ENCODE results near the gene KLHDC7A. TPM values are rescaled to one million over a fixed set of nuclear protein-coding genes. Genes with fewer than 3 reads are reported as not detected.

The KLHDC7A gene
- polyA plus RNA-seq, 1 experiment, result not detected

DNA sequence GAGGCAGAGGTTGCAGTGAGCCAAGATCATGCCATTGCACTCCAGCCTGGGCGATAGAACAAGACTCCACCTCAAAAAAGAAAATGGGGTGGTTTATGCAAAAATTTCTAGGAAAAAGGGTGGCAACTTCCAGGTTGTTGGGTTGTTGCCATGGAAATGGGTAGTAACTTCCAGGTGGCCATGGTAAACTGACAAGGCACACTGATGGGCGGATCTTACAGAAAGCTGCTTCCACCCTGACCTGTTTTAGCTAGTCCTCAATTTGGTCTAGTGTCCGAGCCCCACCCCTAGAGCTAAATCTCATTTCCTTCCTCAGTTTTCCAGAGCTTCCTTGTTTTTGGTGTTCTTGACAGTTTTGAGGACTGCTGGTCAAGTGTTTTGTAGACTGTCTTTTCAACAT is 13.6 kb downstream of the KLHDC7A start:
- TF ChIP-seq, protein P1, sequence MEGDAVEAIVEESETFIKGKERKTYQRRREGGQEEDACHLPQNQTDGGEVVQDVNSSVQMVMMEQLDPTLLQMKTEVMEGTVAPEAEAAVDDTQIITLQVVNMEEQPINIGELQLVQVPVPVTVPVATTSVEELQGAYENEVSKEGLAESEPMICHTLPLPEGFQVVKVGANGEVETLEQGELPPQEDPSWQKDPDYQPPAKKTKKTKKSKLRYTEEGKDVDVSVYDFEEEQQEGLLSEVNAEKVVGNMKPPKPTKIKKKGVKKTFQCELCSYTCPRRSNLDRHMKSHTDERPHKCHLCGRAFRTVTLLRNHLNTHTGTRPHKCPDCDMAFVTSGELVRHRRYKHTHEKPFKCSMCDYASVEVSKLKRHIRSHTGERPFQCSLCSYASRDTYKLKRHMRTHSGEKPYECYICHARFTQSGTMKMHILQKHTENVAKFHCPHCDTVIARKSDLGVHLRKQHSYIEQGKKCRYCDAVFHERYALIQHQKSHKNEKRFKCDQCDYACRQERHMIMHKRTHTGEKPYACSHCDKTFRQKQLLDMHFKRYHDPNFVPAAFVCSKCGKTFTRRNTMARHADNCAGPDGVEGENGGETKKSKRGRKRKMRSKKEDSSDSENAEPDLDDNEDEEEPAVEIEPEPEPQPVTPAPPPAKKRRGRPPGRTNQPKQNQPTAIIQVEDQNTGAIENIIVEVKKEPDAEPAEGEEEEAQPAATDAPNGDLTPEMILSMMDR (IDR thresholded peaks at IDR 0.05; ENCODE audit: low read depth, low read length), result no peak
- DNase-seq (ENCODE audit: low read depth, low spot score), result no peak
- ChIA-PET POLR2A (no interaction called here), CTCF (no interaction called here)
- H3K27me3 ChIP-seq (ENCODE audit: control insufficient read depth, insufficient read depth, low read length), result no peaks in the 10 kb centered on the region
- H3K4me3 ChIP-seq (ENCODE audit: low read depth, low read length), result no peak overlapping the region
- no peak overlapping the region for H3K27ac ChIP-seq (ENCODE audit: low read depth, low read length)
- no peaks in the 10 kb centered on the region for H3K9me3 ChIP-seq (ENCODE audit: control insufficient read depth, insufficient read depth, low read length)

DNA sequence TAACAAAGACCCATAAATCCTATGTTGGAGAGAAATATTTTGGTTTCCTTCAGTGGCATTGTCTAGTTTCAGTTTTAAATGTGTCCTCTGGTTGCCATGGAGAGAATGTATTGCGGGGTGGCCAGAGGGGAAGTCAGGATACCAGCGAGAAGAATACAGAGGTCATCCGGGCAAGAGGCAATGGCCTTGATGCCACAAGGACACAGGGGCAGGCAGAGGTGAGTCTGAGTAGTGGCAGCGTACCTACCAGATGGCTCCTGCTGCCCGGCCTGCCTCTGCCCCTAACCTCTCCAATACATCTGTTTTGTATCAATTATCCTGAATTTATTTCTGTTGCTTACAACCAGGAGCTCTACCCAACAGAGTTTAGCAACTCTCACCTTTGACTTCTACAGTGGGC is 14.9 kb downstream of the KLHDC7A start:
- no peak for DNase-seq (ENCODE audit: low read depth, low spot score)
- Histone ChIP-seq H3K27me3 (ENCODE audit: control insufficient read depth, insufficient read depth, low read length) (no peaks in the 10 kb centered on the region), H3K27ac (ENCODE audit: low read depth, low read length) (no peak overlapping the region), H3K4me3 (ENCODE audit: low read depth, low read length) (no peak overlapping the region), H3K9me3 (ENCODE audit: control insufficient read depth, insufficient read depth, low read length) (no peaks in the 10 kb centered on the region)
- ChIA-PET POLR2A (no interaction called here), CTCF (no interaction called here)
- TF ChIP-seq, protein P1 (IDR thresholded peaks at IDR 0.05; ENCODE audit: low read depth, low read length), result no peak

DNA sequence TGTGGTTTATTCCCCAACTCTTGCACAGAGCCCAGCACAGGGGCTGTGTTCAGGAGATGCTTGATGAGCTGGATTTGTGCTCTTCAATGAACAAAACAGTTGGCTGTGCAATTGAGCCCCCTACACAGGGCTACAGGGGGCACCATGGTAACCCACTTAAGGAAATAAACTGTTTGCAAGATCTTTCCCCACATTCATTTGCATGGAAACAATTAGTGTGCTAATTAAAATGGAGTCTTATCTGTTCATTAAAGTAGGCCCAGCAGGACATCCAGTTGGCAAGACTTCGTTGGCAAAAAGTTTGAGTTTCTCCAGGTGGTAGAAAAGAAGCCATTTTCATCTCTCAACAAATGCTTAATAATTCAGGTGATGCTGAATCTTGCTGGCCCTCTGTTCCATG is 15.3 kb downstream of the KLHDC7A start:
- CTCF ChIA-PET, result no interaction called here
- POLR2A ChIA-PET, result no interaction called here
- no peaks in the 10 kb centered on the region for H3K9me3 ChIP-seq (ENCODE audit: control insufficient read depth, insufficient read depth, low read length)
- no peaks in the 10 kb centered on the region for H3K27me3 ChIP-seq (ENCODE audit: control insufficient read depth, insufficient read depth, low read length)
- no peak for DNase-seq (ENCODE audit: low read depth, low spot score)
- no peak overlapping the region for H3K4me3 ChIP-seq (ENCODE audit: low read depth, low read length)
- no peak overlapping the region for H3K27ac ChIP-seq (ENCODE audit: low read depth, low read length)
- TF ChIP-seq, protein P1 (IDR thresholded peaks at IDR 0.05; ENCODE audit: low read depth, low read length), result no peak

DNA sequence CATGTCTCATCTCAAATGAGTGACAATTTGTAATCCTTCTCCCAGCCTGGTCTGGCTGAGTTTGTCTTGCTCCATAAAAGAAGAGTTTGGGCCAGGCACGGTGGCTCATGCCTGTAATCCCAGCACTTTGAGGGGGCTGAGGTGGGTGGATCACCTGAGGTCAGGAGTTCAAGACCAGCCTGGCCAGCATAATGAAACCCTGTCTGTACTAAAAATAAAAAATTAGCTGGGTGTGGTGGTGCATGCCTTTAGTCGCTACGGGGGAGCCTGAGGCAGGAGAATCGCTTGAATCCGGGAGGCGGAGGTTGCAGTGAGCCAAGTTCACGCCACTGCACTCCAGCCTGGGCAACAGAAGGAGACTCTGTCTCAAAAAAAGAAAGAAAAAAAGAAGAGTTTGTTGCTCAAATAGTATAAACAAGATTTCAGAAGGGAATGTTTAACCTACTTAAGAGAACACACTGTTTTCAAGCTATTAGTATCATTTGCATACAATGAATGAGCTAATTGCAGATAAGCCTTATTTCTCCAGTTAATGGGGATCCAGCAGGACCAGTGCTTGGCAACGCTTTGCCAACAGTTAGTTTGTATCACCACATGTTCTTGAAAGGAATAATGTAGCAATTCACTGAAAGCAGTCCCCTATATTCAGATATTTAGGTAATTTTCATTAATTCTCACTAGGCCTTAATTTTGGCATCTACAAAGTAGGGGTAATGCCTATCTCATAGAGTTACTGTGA is 15.9 kb downstream of the KLHDC7A start:
- ChIA-PET CTCF (no interaction called here), POLR2A (no interaction called here)
- TF ChIP-seq, protein P1 (IDR thresholded peaks at IDR 0.05; ENCODE audit: low read depth, low read length), result no peak
- no peaks in the 10 kb centered on the region for H3K27me3 ChIP-seq (ENCODE audit: control insufficient read depth, insufficient read depth, low read length)
- no peak overlapping the region for H3K4me3 ChIP-seq (ENCODE audit: low read depth, low read length)
- H3K27ac ChIP-seq (ENCODE audit: low read depth, low read length), result no peak overlapping the region
- DNase-seq (ENCODE audit: low read depth, low spot score), result no peak
- H3K9me3 ChIP-seq (ENCODE audit: control insufficient read depth, insufficient read depth, low read length), result no peaks in the 10 kb centered on the region

DNA sequence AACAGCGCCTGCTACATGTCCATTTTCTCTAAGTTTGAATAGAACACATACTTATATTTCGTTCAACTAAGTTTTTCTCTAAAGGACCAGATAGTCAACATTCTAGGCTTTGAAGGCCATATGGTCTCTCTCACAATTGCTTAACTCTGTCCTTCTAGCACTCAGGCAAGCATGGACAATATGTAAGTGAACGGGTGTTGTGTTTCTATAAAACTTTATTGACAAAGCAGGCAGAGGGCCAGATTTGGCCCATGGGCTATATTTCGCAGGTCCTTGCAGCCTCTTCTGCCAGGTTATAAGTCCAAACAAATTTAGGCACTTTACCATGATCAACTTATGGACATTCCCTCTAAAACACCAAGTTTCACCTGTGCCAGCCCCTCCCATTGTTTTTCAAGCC is 21.1 kb downstream of the KLHDC7A start:
- CTCF ChIA-PET, result no interaction called here

More for the DNA sequence above, 21.1 kb downstream of the KLHDC7A start:
- Histone ChIP-seq H3K27me3 (ENCODE audit: control insufficient read depth, insufficient read depth, low read length) (no peaks in the 10 kb centered on the region), H3K27ac (ENCODE audit: low read depth, low read length) (no peak overlapping the region), H3K9me3 (ENCODE audit: control insufficient read depth, insufficient read depth, low read length) (no peaks in the 10 kb centered on the region), H3K4me3 (ENCODE audit: low read depth, low read length) (no peak overlapping the region)
- DNase-seq (ENCODE audit: low read depth, low spot score), result no peak
- TF ChIP-seq, protein P1 (IDR thresholded peaks at IDR 0.05; ENCODE audit: low read depth, low read length), result no peak
- POLR2A ChIA-PET, result no interaction called here
